Measurements from ENCODE around the gene PIN1.
"Not testable (repeated sequence)": the region's sequence is repeated elsewhere in the genome, so short reads cannot be mapped to it uniquely, and the experiment has no call there.

Gene PIN1

GRCh38 chr19:9818734-9819595, 16.2 kb upstream of the PIN1 start, which contains the start of gene FBXL12:
FBXL12 (minus strand) TSS chr19:9819079; CDS start chr19:9818813, 266 bp downstream.
- DNase-seq = peak; percentile 99

GRCh38 chr19:9819596-9819909, 15.6 kb upstream of the PIN1 start:
- DNase-seq = no peak

DNA sequence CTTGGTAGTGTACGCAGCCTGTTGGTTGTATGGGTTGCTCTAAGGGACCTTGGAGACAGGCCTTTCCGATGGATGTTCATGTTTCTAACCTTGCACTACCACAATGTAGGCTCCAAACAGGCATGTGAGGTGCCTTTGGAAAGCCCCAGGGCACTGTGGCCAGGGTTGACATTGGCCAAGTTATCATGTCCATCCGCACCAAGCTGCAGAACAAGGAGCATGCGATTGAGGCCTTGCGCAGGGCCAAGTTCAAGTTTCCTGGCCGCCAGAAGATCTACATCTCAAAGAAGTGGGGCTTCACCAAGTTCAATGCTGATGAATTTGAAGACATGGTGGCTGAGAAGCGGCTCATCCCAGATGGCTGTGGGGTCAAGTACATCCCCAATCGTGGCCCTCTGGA, 15.1 kb upstream of the PIN1 start:
- not testable (repeated sequence) for DNase-seq

GRCh38 chr19:9823816-9824215, 11.3 kb upstream of the PIN1 start:
- no peak for DNase-seq

GRCh38 chr19:9827289-9828238, 7.6 kb upstream of the PIN1 start, which contains the start of gene UBL5:
UBL5 (plus strand) TSS chr19:9827918; CDS start chr19:9828338, 420 bp downstream.
- DNase-seq = peak; percentile 78

DNA sequence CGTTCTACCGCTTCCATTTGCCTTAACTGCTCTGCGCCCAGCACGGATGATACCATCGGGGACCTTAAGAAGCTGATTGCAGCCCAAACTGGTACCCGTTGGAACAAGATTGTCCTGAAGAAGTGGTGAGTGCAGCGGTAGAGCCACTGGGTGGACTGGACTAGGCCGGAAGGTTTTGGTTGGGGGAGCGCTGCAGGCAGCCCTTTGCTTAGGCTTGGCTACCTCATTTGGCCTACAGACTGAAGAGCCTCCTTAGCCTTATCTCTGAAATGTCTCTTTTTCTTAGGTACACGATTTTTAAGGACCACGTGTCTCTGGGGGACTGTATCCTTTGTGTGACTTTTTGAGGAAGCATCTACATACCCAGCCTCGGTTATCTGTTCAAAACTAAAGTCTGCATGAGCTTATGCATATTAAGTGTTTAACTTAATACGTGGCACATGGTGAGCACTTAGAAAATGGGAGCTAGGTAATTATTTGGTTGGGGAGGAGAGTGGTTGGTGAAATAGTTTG, 6.5 kb upstream of the PIN1 start:
- no peak for DNase-seq

DNA sequence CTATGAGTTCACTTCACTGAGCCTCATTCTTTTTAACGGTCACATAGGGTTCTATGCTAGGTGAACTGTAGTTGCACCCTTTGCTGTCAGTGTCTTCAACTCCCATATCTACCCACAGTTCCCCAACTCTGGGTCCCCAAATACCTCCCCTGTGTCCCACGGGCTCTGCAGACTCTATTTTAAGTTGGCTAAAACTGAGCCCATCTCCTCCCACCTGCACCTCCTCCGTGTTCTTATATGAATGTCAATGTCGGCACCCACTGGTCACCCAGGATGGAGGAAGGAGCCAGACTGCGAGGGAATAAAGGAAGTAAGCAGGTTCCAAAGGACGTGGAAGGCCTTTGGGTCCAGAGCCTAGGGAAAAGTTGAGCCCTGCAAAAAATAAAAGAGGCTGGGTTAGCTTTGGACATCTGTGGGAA, 802 bp upstream of the PIN1 start:
- DNase-seq = no peak

DNA sequence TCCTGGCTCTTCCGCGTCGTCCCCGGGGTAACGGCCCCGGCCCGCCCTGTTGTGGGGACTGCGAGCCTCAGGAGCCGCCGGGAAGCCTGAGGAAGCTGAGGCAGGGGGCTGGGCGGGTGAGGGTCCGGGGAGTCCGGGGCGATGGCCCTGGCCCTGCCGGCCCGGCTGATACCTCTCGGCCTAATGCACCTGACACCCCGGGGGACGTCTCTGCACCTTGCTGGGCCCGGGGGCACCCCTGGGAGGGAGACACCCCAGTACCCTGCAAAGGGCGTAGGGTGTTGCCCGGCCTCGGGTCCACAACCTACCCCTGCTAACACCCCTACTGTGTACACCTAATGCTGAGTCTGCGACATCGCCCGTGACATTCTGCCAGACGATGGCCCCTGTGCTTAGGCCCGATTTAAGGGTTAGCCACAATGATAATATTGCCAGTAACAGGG, 410 bp downstream of the PIN1 start:
- no peak for DNase-seq

GRCh38 chr19:9836021-9836420, 903 bp downstream of the PIN1 start:
- peak; percentile 41 for DNase-seq

DNA sequence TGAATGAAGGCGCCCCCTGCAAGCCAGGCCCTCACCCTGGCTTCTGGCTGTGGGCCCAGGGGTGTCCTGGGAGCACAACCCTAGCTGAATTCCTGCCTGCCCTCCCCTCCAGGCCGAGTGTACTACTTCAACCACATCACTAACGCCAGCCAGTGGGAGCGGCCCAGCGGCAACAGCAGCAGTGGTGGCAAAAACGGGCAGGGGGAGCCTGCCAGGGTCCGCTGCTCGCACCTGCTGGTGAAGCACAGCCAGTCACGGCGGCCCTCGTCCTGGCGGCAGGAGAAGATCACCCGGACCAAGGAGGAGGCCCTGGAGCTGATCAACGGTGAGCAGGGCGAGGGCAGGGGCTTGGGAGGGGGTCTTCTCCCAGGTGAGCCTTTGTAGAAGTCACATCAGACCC, 3.2 kb downstream of the PIN1 start:
- DNase-seq = no peak

- no peak for DNase-seq
These were observed 4.3 kb downstream of the PIN1 start for GRCh38 chr19:9839415-9839814.

- DNase-seq = no peak
These were observed 7.9 kb downstream of the PIN1 start for GRCh38 chr19:9842834-9843625.

GRCh38 chr19:9843626-9844273, 8.6 kb downstream of the PIN1 start:
- not testable (repeated sequence) for DNase-seq

DNA sequence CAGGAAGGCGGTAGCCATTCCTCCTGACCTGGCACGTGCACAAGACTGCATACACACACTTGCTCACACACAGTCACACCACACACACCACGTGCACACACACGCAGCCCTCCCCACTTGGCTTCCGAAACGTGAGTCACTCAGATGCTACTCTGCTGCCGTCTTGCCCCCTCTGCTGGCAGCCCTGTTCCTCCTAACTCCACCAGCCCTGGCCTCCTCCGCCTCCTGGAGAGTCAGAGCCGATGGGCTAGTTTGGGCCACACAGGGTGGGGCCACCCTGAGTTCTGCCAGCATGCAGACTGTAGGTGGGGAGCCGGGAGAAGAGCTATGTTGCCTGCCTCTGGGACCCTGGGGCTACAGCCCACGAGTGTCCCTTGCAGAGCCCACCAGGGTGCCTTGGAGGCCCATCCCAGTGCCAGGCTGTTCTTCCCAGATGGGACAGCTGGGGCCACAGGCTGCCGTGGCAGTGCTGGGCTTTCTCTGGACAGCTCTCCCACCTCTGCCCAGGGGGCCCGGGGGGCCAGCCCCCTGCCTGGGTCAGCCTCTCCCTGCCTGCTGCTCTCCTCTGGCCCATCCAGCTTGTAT, 12.1 kb downstream of the PIN1 start:
- peak; percentile 91 for DNase-seq

DNA sequence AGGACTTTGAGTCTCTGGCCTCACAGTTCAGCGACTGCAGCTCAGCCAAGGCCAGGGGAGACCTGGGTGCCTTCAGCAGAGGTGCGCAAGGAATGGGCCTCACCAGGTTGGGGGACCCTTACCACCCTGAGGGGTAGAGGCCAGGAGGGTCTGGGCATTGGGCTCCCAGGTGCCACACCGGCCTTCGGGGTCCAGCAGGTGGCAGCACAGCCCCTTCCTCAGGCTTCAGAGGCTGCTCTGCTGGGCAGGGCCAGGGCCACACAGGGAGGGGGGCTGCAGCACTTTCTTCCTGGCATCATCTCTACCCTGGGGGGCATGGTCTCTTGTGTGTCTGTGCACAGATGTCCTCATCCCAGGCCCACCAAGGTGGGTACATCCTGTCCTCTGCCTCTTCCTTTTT, 12.9 kb downstream of the PIN1 start:
- no peak for DNase-seq

DNA sequence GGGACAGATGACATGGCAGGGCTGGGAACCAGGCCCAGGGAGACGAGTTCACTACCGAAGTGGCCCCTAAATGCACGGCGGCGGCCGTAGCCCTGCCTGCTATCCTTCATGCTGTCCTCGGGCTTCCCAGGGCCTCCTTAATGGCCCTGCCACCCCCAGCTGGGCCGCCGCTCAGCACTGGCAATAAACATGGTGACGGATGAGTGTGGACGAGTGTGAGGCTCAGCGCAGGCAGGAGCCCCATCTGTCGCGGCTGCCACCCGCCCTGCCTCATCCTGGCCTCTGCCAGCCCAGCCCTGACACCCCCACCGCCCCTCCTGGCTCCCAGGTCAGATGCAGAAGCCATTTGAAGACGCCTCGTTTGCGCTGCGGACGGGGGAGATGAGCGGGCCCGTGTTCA, 13.6 kb downstream of the PIN1 start:
- DNase-seq = no peak

DNA sequence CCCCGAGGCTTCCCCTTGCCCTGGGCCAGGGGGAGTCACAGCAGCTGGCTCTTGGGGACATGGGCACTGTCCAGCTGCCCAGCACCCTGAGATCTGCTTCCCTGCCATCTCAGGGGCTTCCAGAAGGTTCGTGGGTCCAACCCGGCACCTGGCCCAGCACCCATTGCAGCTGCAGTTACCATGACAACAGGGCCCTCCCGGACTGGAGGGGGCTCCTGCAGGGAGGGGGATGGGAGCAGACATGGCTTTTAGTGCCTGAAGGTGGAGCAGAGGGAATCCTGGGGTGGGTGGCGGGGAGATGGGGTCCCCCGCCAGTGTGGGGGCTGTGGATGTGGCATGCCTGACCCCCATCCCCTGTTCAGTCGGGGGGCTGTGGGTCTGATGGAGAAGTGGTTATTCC, 14.7 kb downstream of the PIN1 start:
- no peak for DNase-seq

GRCh38 chr19:9850235-9850959, 15.3 kb downstream of the PIN1 start:
- no peak for DNase-seq

DNA sequence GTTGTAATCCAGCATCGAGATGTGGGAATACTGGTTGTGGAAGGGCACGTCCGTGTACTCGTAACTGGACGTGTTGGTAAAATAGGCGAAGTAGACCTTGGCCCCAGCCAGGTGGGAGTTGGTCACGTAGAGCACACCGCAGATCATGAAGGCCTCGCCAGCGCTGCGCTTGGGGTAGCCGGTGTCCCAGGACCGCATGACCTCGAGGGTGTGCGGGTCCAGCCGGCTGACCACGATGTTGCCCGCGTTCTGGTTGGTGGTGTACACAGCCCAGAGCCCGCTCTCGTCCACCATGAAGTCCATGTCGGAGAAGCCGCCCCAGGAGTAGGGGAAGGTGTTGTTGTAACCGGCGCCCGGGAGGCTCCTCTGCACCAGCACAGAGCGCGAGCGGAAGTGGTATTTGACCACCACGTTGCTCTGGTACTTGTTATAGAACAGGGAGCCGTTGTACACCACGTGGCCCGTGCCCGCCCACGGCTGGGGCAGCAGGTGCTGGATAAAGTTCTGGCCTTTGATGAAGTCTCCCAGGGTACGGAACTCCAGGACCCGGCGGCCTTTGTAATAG, 19.2 kb downstream of the PIN1 start:
- DNase-seq = no peak

DNA sequence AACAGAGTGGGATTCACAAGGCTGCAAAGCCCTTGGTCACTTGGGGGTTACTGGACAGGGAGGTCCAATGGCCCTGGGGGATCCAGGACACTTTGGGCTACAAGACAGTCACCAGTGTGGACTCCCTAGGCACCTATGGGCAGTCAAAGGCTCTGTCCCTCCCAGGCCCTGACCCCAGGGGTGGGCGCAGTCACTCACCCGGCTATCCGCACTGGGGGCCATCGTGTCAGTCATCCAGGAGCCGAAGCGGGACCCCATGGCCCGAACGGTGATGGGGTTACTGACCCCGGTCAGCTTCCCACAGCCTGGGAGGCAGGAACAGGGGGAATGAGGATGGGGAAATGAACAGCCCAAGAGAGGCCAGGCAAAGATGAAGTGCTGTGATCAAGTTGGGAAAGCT, 21.5 kb downstream of the PIN1 start:
- DNase-seq = no peak

All from fibroblast of skin of right quadriceps (primary cell).